SKM-1 (cell line): Measurements from ENCODE around the gene POR.
A peak's percentile ranks its signal among the peaks of the same experiment; 100 is the strongest.

Experiments
- DNase-seq: peaks from one replicate; lab custom pipeline; 2025; ENCODE audit not compliant: unreplicated experiment; lab: John Stamatoyannopoulos, UW

The POR gene

GRCh38 chr7:75915416-75916156 lies 631 bp downstream of the POR start:
- no peak for DNase-seq

GRCh38 chr7:75916259-75916658 lies 1.3 kb downstream of the POR start:
- no peak for DNase-seq

- no peak for DNase-seq
These were observed 2.0 kb downstream of the POR start for GRCh38 chr7:75916685-75917634.

GRCh38 chr7:75920431-75921161 lies 5.6 kb downstream of the POR start:
- no peak for DNase-seq

GRCh38 chr7:75921479-75921878 lies 6.5 kb downstream of the POR start:
- no peak for DNase-seq

GRCh38 chr7:75922966-75923603 lies 8.1 kb downstream of the POR start:
- DNase-seq, result no peak

GRCh38 chr7:75924256-75924655 lies 9.3 kb downstream of the POR start:
- DNase-seq, result no peak

- DNase-seq, result no peak
These were observed 9.9 kb downstream of the POR start for GRCh38 chr7:75924889-75925288.

GRCh38 chr7:75925717-75926435 lies 10.9 kb downstream of the POR start:
- no peak for DNase-seq

- no peak for DNase-seq
These were observed 13.6 kb downstream of the POR start for GRCh38 chr7:75928568-75928914.

- no peak for DNase-seq
These were observed 16.7 kb downstream of the POR start for GRCh38 chr7:75931680-75932079.

- no peak for DNase-seq
These were observed 23.2 kb downstream of the POR start for GRCh38 chr7:75937958-75938786.

GRCh38 chr7:75938921-75939320 lies 24.0 kb downstream of the POR start:
- DNase-seq, result no peak

- DNase-seq, result no peak
These were observed 28.9 kb downstream of the POR start for GRCh38 chr7:75943864-75944263.

- no peak for DNase-seq
These were observed 29.6 kb downstream of the POR start for GRCh38 chr7:75944507-75944906.

GRCh38 chr7:75945297-75946168 lies 30.6 kb downstream of the POR start:
- peak; percentile 25 for DNase-seq

GRCh38 chr7:75946207-75946855 lies 31.4 kb downstream of the POR start:
- no peak for DNase-seq

GRCh38 chr7:75948179-75948578 lies 33.2 kb downstream of the POR start:
- no peak for DNase-seq
